Measurements from ENCODE around the gene EDARADD. TPM values are rescaled to one million over a fixed set of nuclear protein-coding genes. Genes with fewer than 3 reads are reported as not detected.
"Not testable (repeated sequence)": the region's sequence is repeated elsewhere in the genome, so short reads cannot be mapped to it uniquely, and the experiment has no call there.

Gene EDARADD
- total RNA-seq, 1 donor, result not detected

- H3K4me3 ChIP-seq (ENCODE audit: low read depth, low read length), result no peak overlapping the region
- TF ChIP-seq, protein P1, sequence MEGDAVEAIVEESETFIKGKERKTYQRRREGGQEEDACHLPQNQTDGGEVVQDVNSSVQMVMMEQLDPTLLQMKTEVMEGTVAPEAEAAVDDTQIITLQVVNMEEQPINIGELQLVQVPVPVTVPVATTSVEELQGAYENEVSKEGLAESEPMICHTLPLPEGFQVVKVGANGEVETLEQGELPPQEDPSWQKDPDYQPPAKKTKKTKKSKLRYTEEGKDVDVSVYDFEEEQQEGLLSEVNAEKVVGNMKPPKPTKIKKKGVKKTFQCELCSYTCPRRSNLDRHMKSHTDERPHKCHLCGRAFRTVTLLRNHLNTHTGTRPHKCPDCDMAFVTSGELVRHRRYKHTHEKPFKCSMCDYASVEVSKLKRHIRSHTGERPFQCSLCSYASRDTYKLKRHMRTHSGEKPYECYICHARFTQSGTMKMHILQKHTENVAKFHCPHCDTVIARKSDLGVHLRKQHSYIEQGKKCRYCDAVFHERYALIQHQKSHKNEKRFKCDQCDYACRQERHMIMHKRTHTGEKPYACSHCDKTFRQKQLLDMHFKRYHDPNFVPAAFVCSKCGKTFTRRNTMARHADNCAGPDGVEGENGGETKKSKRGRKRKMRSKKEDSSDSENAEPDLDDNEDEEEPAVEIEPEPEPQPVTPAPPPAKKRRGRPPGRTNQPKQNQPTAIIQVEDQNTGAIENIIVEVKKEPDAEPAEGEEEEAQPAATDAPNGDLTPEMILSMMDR (IDR thresholded peaks at IDR 0.05; ENCODE audit: insufficient read depth, low read length), result no peak
- no peak for DNase-seq (ENCODE audit: low read depth)
Observed at GRCh38 chr1:236450779-236451178, 56.7 kb downstream of the EDARADD start.

DNA sequence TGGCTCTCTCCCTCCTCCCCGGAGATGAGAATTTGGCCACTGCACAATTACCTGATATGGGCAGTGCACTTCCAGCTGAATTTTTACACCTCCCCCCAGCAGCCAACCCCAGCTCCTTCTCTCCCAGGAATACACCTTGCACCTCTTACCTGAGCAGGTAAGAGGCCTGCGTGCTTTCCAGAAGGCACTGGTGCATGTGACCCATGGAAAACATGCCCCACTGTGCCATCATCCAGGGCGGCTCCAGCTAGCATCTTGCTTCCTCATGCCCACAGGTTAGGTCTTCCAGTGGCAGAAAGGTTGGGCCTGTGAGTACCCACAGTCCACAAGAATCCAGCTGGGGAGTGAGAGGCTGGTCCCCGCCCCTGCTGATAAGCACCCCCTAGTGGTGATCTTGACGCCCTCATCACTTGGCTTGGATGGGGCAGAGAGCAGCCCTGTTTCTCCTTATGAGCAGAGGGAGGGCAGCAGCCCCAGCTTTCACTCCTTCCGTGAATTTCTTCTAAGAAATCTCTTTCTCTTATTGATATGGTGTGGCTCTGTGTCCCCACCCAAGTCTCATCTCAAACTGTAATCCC is 57.8 kb downstream of the EDARADD start:
- DNase-seq (ENCODE audit: low read depth), result no peak
- no peak overlapping the region for H3K4me3 ChIP-seq (ENCODE audit: low read depth, low read length)
- TF ChIP-seq, protein P1 (IDR thresholded peaks at IDR 0.05; ENCODE audit: insufficient read depth, low read length), result peak; percentile 1

- DNase-seq (ENCODE audit: low read depth), result no peak
- TF ChIP-seq, protein P1 (IDR thresholded peaks at IDR 0.05; ENCODE audit: insufficient read depth, low read length), result no peak
- H3K4me3 ChIP-seq (ENCODE audit: low read depth, low read length), result no peak overlapping the region
Observed at GRCh38 chr1:236455243-236455642, 61.2 kb downstream of the EDARADD start.

DNA sequence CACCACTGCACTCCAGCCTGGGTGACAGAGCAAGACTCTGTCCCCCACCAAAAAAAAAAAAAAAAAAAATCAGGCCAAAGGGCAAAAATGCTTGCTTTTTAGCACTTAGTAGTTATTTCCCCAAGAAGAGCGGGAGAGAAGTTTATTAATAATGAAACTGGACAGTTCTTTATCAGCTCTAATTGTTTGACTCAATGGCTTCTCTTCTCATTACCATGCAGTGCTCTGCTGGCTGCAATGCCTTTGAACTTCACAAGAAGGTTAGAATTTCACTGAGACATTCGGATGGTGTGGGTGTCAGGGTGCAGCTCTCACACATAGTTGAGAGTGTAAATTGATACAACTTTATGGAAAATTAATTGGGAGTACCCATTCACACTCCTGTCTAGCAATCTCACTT is 63.7 kb downstream of the EDARADD start:
- no peak overlapping the region for H3K4me3 ChIP-seq (ENCODE audit: low read depth, low read length)
- no peak for DNase-seq (ENCODE audit: low read depth)
- TF ChIP-seq, protein P1 (IDR thresholded peaks at IDR 0.05; ENCODE audit: insufficient read depth, low read length), result no peak

- TF ChIP-seq, protein P1 (IDR thresholded peaks at IDR 0.05; ENCODE audit: insufficient read depth, low read length), result no peak
- no peak overlapping the region for H3K4me3 ChIP-seq (ENCODE audit: low read depth, low read length)
- DNase-seq (ENCODE audit: low read depth), result no peak
Observed at GRCh38 chr1:236458996-236459395, 64.9 kb downstream of the EDARADD start.

DNA sequence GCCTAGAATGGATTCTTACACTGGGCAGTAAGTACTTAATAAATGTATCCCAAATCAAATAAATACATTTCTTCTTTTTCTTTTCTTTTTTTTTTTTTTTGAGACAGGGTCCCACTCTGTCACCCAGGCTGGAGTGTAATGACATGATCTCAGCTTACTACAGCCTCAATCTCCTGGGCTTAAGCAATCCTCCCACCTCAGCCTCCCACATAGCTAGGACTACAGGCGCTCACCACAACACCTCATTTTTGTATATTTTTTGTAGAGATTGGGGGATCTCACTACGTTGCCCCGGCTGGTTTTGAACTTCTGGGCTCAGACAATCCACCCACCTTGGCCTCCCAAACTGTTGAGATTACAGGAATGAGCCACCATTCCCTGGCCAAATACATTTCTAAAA is 66.0 kb downstream of the EDARADD start:
- TF ChIP-seq, protein P1 (IDR thresholded peaks at IDR 0.05; ENCODE audit: insufficient read depth, low read length), result no peak
- no peak for DNase-seq (ENCODE audit: low read depth)
- H3K4me3 ChIP-seq (ENCODE audit: low read depth, low read length), result no peak overlapping the region

GRCh38 chr1:236464197-236464596 is 70.1 kb downstream of the EDARADD start:
- not testable (repeated sequence) for DNase-seq (ENCODE audit: low read depth); H3K4me3 ChIP-seq (ENCODE audit: low read depth, low read length)
